Activated CD8-positive, alpha-beta T cell treated with anti-CD3 and anti-CD28 coated beads for 36 hours (primary cell): ENCODE results near the gene TMPRSS9. TPM values are rescaled to one million over a fixed set of nuclear protein-coding genes. Genes with fewer than 3 reads are reported as not detected.

Experiments used
- ATAC-seq: fragments of 200-7000 bp; cut with Tn5 transposase; one replicate; pipeline ENCODE4 v1.10.0; 2021; ENCODE audit warnings: mild to moderate bottlenecking, moderate library complexity
- CTCF ChIA-PET: fragments of 350-600 bp; sonication (Branson Sonifier 250); formaldehyde crosslinking; loops from one replicate; lab custom pipeline; 2021; ENCODE audit warnings: antibody characterized with exemption; lab: Charles Lee
- POLR2A ChIA-PET: fragments of 350-600 bp; sonication (Branson Sonifier 250); formaldehyde crosslinking; loops from one replicate; lab custom pipeline; 2021; ENCODE audit warnings: antibody characterized with exemption; lab: Charles Lee
- DNase-seq: peaks from one replicate; pipeline ENCODE4 v3.0.0-alpha.2; 2020
- H3K27ac Mint-ChIP-seq: one replicate; pipeline ENCODE4 v1.8.0; 2021; ENCODE audit warnings: mild to moderate bottlenecking, mixed read lengths
- H3K27me3 Mint-ChIP-seq: one replicate; pipeline ENCODE4 v1.8.0; 2021; ENCODE audit warnings: mixed read lengths
- H3K36me3 Mint-ChIP-seq: one replicate; pipeline ENCODE4 v1.8.0; 2021; ENCODE audit warnings: low read depth, mixed read lengths
- H3K4me1 Mint-ChIP-seq: one replicate; pipeline ENCODE4 v1.8.0; 2021; ENCODE audit warnings: low read depth, mixed read lengths
- H3K4me3 Mint-ChIP-seq: one replicate; pipeline ENCODE4 v1.8.0; 2021; ENCODE audit warnings: mild to moderate bottlenecking, moderate library complexity, mixed read lengths
- H3K9me3 Mint-ChIP-seq: one replicate; pipeline ENCODE4 v1.8.0; 2021; ENCODE audit warnings: mixed read lengths
- CTCF ChIP-seq: fragments of 200-600 bp; IDR thresholded peaks from one replicate; pipeline ENCODE4 v1.8.0; 2022; ENCODE audit warnings: antibody characterized with exemption, mild to moderate bottlenecking
- intact Hi-C: fragments of 100-400 bp; cut with micrococcal nuclease; formaldehyde crosslinking; loops from one replicate; pipeline ENCODE4 v1.10.0; 2022
- total RNA-seq, 2 experiments: library from RNA; stranded (reverse); gene quantifications; one replicate each; pipeline ENCODE4 v1.2.3, GENCODE V29; 2021

TMPRSS9 gene
- total RNA-seq, 2 experiments from 2014 or later: not detected

GRCh38 chr19:2340496-2341243, 19.4 kb upstream of the TMPRSS9 start:
- no peak for ATAC-seq
- Mint-ChIP-seq H3K4me3 (no peak overlapping the region), H3K9me3 (peaks cover 6% of the 10 kb centered on the region), H3K4me1 (peaks cover 9% of the 10 kb centered on the region), H3K27me3 (no peaks in the 10 kb centered on the region), H3K36me3 (peaks cover 7% of the 10 kb centered on the region), H3K27ac (no peak overlapping the region)
- ChIA-PET CTCF (no interaction called here), POLR2A (no interaction called here)
- no peak for TF ChIP-seq CTCF
- intact Hi-C loops: no loop called here
- DNase-seq: no peak

GRCh38 chr19:2341244-2341751, 18.8 kb upstream of the TMPRSS9 start:
- ATAC-seq (no peak), DNase-seq (no peak)
- ChIA-PET CTCF (no interaction called here), POLR2A (no interaction called here)
- Mint-ChIP-seq H3K4me3 (no peak overlapping the region), H3K27ac (no peak overlapping the region), H3K36me3 (peaks cover under 1% of the 10 kb centered on the region), H3K9me3 (peaks cover under 1% of the 10 kb centered on the region), H3K27me3 (no peaks in the 10 kb centered on the region), H3K4me1 (peaks cover 3% of the 10 kb centered on the region)
- TF ChIP-seq CTCF: no peak
- intact Hi-C loops: no loop called here

GRCh38 chr19:2341982-2342381, 18.1 kb upstream of the TMPRSS9 start:
- H3K36me3 Mint-ChIP-seq: no peaks in the 10 kb centered on the region
- no peak overlapping the region for H3K27ac Mint-ChIP-seq
- H3K4me3 Mint-ChIP-seq: no peak overlapping the region
- no peak for TF ChIP-seq CTCF
- intact Hi-C loops: no loop called here
- H3K9me3 Mint-ChIP-seq: no peaks in the 10 kb centered on the region
- ChIA-PET CTCF (no interaction called here), POLR2A (no interaction called here)
- DNase-seq (no peak), ATAC-seq (no peak)
- H3K4me1 Mint-ChIP-seq: no peaks in the 10 kb centered on the region
- no peaks in the 10 kb centered on the region for H3K27me3 Mint-ChIP-seq

GRCh38 chr19:2342656-2343288, 17.3 kb upstream of the TMPRSS9 start:
- Mint-ChIP-seq H3K9me3 (no peaks in the 10 kb centered on the region), H3K4me1 (no peaks in the 10 kb centered on the region), H3K27me3 (no peaks in the 10 kb centered on the region), H3K27ac (no peak overlapping the region), H3K4me3 (no peak overlapping the region), H3K36me3 (no peaks in the 10 kb centered on the region)
- intact Hi-C loops: no loop called here
- ATAC-seq (no peak), DNase-seq (no peak)
- ChIA-PET CTCF (no interaction called here), POLR2A (no interaction called here)
- no peak for TF ChIP-seq CTCF

GRCh38 chr19:2343289-2343982, 16.6 kb upstream of the TMPRSS9 start:
- no peaks in the 10 kb centered on the region for H3K9me3 Mint-ChIP-seq
- no peaks in the 10 kb centered on the region for H3K36me3 Mint-ChIP-seq
- no peak overlapping the region for H3K4me3 Mint-ChIP-seq
- ATAC-seq (no peak), DNase-seq (no peak)
- no peaks in the 10 kb centered on the region for H3K4me1 Mint-ChIP-seq
- intact Hi-C loops: no loop called here
- POLR2A ChIA-PET: no interaction called here
- no peak for TF ChIP-seq CTCF
- no peak overlapping the region for H3K27ac Mint-ChIP-seq
- no peaks in the 10 kb centered on the region for H3K27me3 Mint-ChIP-seq
- CTCF ChIA-PET: no interaction called here
